IMR-90 (cell line): ENCODE data around the gene SLC2A13. TPM values are rescaled to one million over a fixed set of nuclear protein-coding genes. Genes with fewer than 3 reads are reported as not detected.

ENCODE experiments used
- ATAC-seq: fragments of 200-7000 bp; cut with Tn5 transposase; 2 replicates; pipeline ENCODE4 v1.9.1; 2020; ENCODE audit warnings: low read depth, mild to moderate bottlenecking, moderate library complexity
- BruUV-seq: library from RNA; stranded (reverse); fragments of 400-500 nt; replicated peaks from 2 replicates; lab custom pipeline; 2021; lab: Mats Ljungman, UMichigan
- CTCF ChIA-PET: fragments of 300-600 bp; formaldehyde crosslinking; extraction: SDS; loops from one replicate; lab custom pipeline; 2021; ENCODE audit warnings: antibody characterized with exemption; lab: Yijun Ruan, JAX
- POLR2A ChIA-PET: fragments of 300-600 bp; sonication (Branson Sonifier 250); formaldehyde crosslinking; loops from one replicate; lab custom pipeline; 2022; ENCODE audit warnings: antibody characterized with exemption; ENCODE audit not compliant: unreplicated experiment; lab: Charles Lee
- DNase-seq: peaks from one replicate; pipeline ENCODE4 v3.0.0; 2013
- H2AFZ ChIP-seq: replicated peaks from 2 replicates; pipeline ENCODE3; 2013; ENCODE audit warnings: low read length, mild to moderate bottlenecking; ENCODE audit not compliant: poor library complexity
- H2AK5ac ChIP-seq: 2 replicates; pipeline ENCODE4 v1.6.1; 2013; ENCODE audit warnings: low read depth, low read length, inconsistent platforms
- H2AK9ac ChIP-seq: replicated peaks from 2 replicates; pipeline ENCODE3; 2013; ENCODE audit warnings: mild to moderate bottlenecking, low read depth, low read length, moderate library complexity; ENCODE audit not compliant: poor library complexity
- H2BK120ac ChIP-seq: 2 replicates; pipeline ENCODE4 v1.6.1; 2013; ENCODE audit warnings: low read depth, low read length, inconsistent platforms
- H2BK15ac ChIP-seq: 3 replicates; pipeline ENCODE4 v1.6.1; 2013; ENCODE audit warnings: low read depth, low read length, inconsistent platforms
- H2BK20ac ChIP-seq: 2 replicates; pipeline ENCODE4 v1.6.1; 2013; ENCODE audit warnings: low read depth, mild to moderate bottlenecking, inconsistent platforms, low read length, moderate library complexity
- H2BK5ac ChIP-seq: 2 replicates; pipeline ENCODE4 v1.6.1; 2013; ENCODE audit warnings: mild to moderate bottlenecking, low read depth, low read length, inconsistent platforms; ENCODE audit not compliant: poor library complexity, severe bottlenecking
- H3K14ac ChIP-seq: replicated peaks from 2 replicates; pipeline ENCODE4 v1.6.1; 2013; ENCODE audit warnings: low read depth, low read length, inconsistent platforms
- H3K18ac ChIP-seq: 2 replicates; pipeline ENCODE4 v1.6.1; 2013; ENCODE audit warnings: low read depth, low read length, control low read depth
- H3K23ac ChIP-seq: 2 replicates; pipeline ENCODE4 v1.6.1; 2013; ENCODE audit warnings: low read depth, low read length, inconsistent platforms
- H3K27ac ChIP-seq: 2 replicates; pipeline ENCODE4 v1.5.1; 2013; ENCODE audit warnings: mild to moderate bottlenecking, control low read depth, low read length; ENCODE audit not compliant: insufficient read depth
- H3K27me3 ChIP-seq: 2 replicates; pipeline ENCODE4 v1.6.1; 2013; ENCODE audit warnings: low read length; ENCODE audit not compliant: control insufficient read depth, insufficient read depth
- H3K36me3 ChIP-seq: 2 replicates; pipeline ENCODE4 v1.6.1; 2013; ENCODE audit warnings: low read length, mixed read lengths; ENCODE audit not compliant: control insufficient read depth, insufficient read depth
- H3K4ac ChIP-seq: 2 replicates; pipeline ENCODE4 v1.6.1; 2013; ENCODE audit warnings: low read depth, low read length, inconsistent platforms
- H3K4me1 ChIP-seq: 2 replicates; pipeline ENCODE4 v1.6.1; 2013; ENCODE audit warnings: low read length, mixed read lengths; ENCODE audit not compliant: control insufficient read depth, insufficient read depth
- H3K4me2 ChIP-seq: 2 replicates; pipeline ENCODE4 v1.6.1; 2013; ENCODE audit warnings: low read depth, mild to moderate bottlenecking, control low read depth, low read length, moderate library complexity
- H3K4me3 ChIP-seq: 2 replicates; pipeline ENCODE4 v1.5.1; 2013; ENCODE audit warnings: low read depth, mild to moderate bottlenecking, control low read depth, low read length, moderate library complexity; ENCODE audit not compliant: insufficient read depth
- H3K56ac ChIP-seq: 2 replicates; pipeline ENCODE4 v1.6.1; 2013; ENCODE audit warnings: low read length, inconsistent platforms; ENCODE audit not compliant: insufficient read depth; ENCODE audit errors: extremely low read depth
- H3K79me1 ChIP-seq, 2 experiments: 2 replicates each; pipeline ENCODE4 v1.6.1; 2013; ENCODE audit warnings: low read length in 2 of 2, inconsistent platforms in 1 of 2, low read depth in 1 of 2
- H3K9ac ChIP-seq: 2 replicates; pipeline ENCODE4 v1.6.1; 2013; ENCODE audit warnings: low read depth, low read length, control low read depth
- H3K9me1 ChIP-seq: 2 replicates; pipeline ENCODE4 v1.6.1; 2013; ENCODE audit warnings: low read length, inconsistent platforms; ENCODE audit not compliant: insufficient read depth
- H3K9me3 ChIP-seq: 2 replicates; pipeline ENCODE4 v1.6.1; 2013; ENCODE audit warnings: low read length; ENCODE audit not compliant: control insufficient read depth, insufficient read depth
- H4K20me1 ChIP-seq: 2 replicates; pipeline ENCODE4 v1.6.1; 2013; ENCODE audit warnings: low read length, inconsistent platforms; ENCODE audit not compliant: insufficient read depth
- H4K5ac ChIP-seq: 2 replicates; pipeline ENCODE4 v1.6.1; 2013; ENCODE audit warnings: mild to moderate bottlenecking, low read depth, low read length, control low read depth
- H4K8ac ChIP-seq, 2 experiments: 2 replicates each; pipeline ENCODE4 v1.6.1; 2013; ENCODE audit warnings: low read depth in 2 of 2, low read length in 2 of 2, control low read depth in 1 of 2, inconsistent platforms in 1 of 2
- H4K91ac ChIP-seq: 2 replicates; pipeline ENCODE4 v1.6.1; 2013; ENCODE audit warnings: low read depth, low read length, inconsistent platforms; ENCODE audit not compliant: insufficient read depth
- CHD1 ChIP-seq: IDR thresholded peaks from 2 replicates; pipeline ENCODE4 v1.6.1; 2012; ENCODE audit warnings: low read depth, low read length, improper control_type of control experiment
- SMC3 ChIP-seq: fragments of 150-350 bp; IDR thresholded peaks from 2 replicates; pipeline ENCODE4 v1.6.1; 2016; ENCODE audit warnings: low read depth, mild to moderate bottlenecking, antibody characterized with exemption, low read length, moderate library complexity
- WGBS, 2 experiments: methylation state at CpG; one replicate each; pipeline versions ENCODE4 v1.1.5 to v1.1.7; 2013; ENCODE audit warnings: missing lambda C conversion rate in 2 of 2; ENCODE audit not compliant: insufficient read length in 1 of 2; ENCODE audit errors: extremely low coverage in 2 of 2; 5-methylcytosine and 5-hydroxymethylcytosine counted together
- dilution Hi-C: fragments of 300-500 bp; cut with HindIII; formaldehyde crosslinking; loops from one replicate; pipeline ENCODE4 v1.14.3; 2018; ENCODE audit warnings: low sequenced_read_pairs; ENCODE audit not compliant: unreplicated experiment
- in situ Hi-C: fragments of 300-500 bp; cut with MboI; formaldehyde crosslinking; loops from 3 replicates; pipeline ENCODE4 v1.14.3; 2019; ENCODE audit warnings: low sequenced_read_pairs, inconsistent platforms, mixed read lengths
- intact Hi-C: fragments of 100-400 bp; cut with micrococcal nuclease; formaldehyde crosslinking; loops from 2 replicates; pipeline ENCODE4 v1.10.0; 2022
- polyA plus RNA-seq, 3 experiments: library from polyadenylated mRNA; depleted of rRNA; stranded (reverse); fragments of >200 nt; gene quantifications; 2 replicates each; pipeline ENCODE4 v1.2.3, GENCODE V29; 2012; ENCODE audit warnings: low replicate concordance in 1 of 3
- total RNA-seq: library from RNA; depleted of rRNA; stranded (reverse); fragments of >200 nt; gene quantifications from 2 replicates; pipeline ENCODE4 v1.2.3, GENCODE V29; 2012

Gene SLC2A13
- total and polyA plus RNA-seq, 2 of the 4 experiments (the other 2 are of a cell fraction): 1.5 to 3.9 TPM

DNA sequence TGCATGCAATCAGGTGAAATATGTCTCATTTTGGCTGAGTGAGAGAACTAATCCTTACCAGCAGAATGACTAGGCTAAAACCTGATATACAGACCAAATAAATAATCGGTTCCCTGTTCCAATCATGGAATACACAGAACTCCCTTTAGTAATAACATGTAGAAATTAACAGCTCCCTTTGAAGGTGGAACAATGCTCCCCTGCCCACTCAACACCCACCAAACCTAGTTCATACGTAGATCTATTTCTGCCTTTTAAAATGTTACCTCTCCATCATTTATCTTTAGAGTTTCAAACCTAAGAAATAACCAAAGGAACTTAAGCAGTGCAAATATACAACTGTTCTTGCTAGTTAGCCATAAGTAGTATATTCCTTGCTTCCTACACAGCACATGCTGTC, 332.6 kb downstream of the SLC2A13 start:
- Histone ChIP-seq H2BK15ac (no peak overlapping the region), H3K4ac (no peak overlapping the region), H3K36me3 (no peaks in the 10 kb centered on the region), H2AK5ac (no peak overlapping the region), H4K91ac (no peak overlapping the region), H2AFZ (no peak overlapping the region), H3K27ac (no peak overlapping the region), H3K9ac (no peak overlapping the region), H3K9me1 (no peaks in the 10 kb centered on the region), H3K4me1 (no peaks in the 10 kb centered on the region), H3K4me3 (no peak overlapping the region), H3K56ac (no peak overlapping the region), H3K27me3 (no peaks in the 10 kb centered on the region), H2AK9ac (no peak overlapping the region), H3K79me1 (no peaks in the 10 kb centered on the region), H2BK5ac (no peak overlapping the region), H4K8ac (no peak overlapping the region), H3K9me3 (no peaks in the 10 kb centered on the region), H3K4me2 (no peak overlapping the region), H2BK120ac (no peak overlapping the region), H3K14ac (no peak overlapping the region), H2BK20ac (no peak overlapping the region), H3K23ac (no peak overlapping the region), H3K18ac (no peak overlapping the region), H4K20me1 (no peaks in the 10 kb centered on the region), H4K5ac (no peak overlapping the region)
- dilution Hi-C loops: no loop called here
- in situ Hi-C loops: no loop called here
- POLR2A ChIA-PET: no interaction called here
- intact Hi-C loops: no loop called here
- BruUV-seq: no TSS peak
- DNase-seq (no peak), ATAC-seq (no peak)
- no peak for TF ChIP-seq SMC3
- no peak for TF ChIP-seq CHD1
- WGBS, 2 experiments: no CpG with 5 or more reads among the region's 2 CpGs
- CTCF ChIA-PET: interaction anchor here (0.5 kb wide), 1 partner anchor 454 kb away, joined by 4 read pairs; no protein-coding TSS in a partner anchor
